Ectodermal cell (in vitro differentiated cells): ENCODE data around the gene NACC2.
"Not testable (repeated sequence)": the region's sequence is repeated elsewhere in the genome, so short reads cannot be mapped to it uniquely, and the experiment has no call there.

Source experiments
- H3K27ac ChIP-seq: 2 replicates; pipeline ENCODE4 v1.7.0; 2013; ENCODE audit warnings: mild to moderate bottlenecking, low read depth, low read length; ENCODE audit not compliant: insufficient read depth, poor library complexity, severe bottlenecking
- H3K27me3 ChIP-seq: 2 replicates; pipeline ENCODE4 v1.7.0; 2013; ENCODE audit warnings: mild to moderate bottlenecking, low read length; ENCODE audit not compliant: insufficient read depth, control insufficient read depth, poor library complexity, severe bottlenecking
- H3K36me3 ChIP-seq: one replicate; pipeline ENCODE4 v1.7.0; 2013; ENCODE audit warnings: low read length; ENCODE audit not compliant: control insufficient read depth, insufficient read depth
- H3K4me1 ChIP-seq: one replicate; pipeline ENCODE4 v1.7.0; 2013; ENCODE audit warnings: low read length; ENCODE audit not compliant: control insufficient read depth, insufficient read depth
- H3K4me3 ChIP-seq: 2 replicates; pipeline ENCODE4 v1.7.0; 2013; ENCODE audit warnings: low read depth, low read length, control low read depth; ENCODE audit not compliant: insufficient read depth
- H3K9me3 ChIP-seq: 2 replicates; pipeline ENCODE4 v1.7.0; 2013; ENCODE audit warnings: mild to moderate bottlenecking, low read length, moderate library complexity; ENCODE audit not compliant: control insufficient read depth
- WGBS, 2 experiments: methylation state at CpG; one replicate each; pipeline ENCODE4 v1.1.7; 2013; ENCODE audit warnings: missing lambda C conversion rate in 2 of 2; 5-methylcytosine and 5-hydroxymethylcytosine counted together

The NACC2 gene

GRCh38 chr9:136031094-136031493 lies 64.0 kb downstream of the NACC2 start:
- no peaks in the 10 kb centered on the region for H3K27me3 ChIP-seq
- no peak overlapping the region for H3K4me3 ChIP-seq
- no peaks in the 10 kb centered on the region for H3K4me1 ChIP-seq
- WGBS, 2 experiments: 95 to 96% methylated on average over 8 of the region's 8 CpGs
- H3K36me3 ChIP-seq: no peaks in the 10 kb centered on the region
- H3K27ac ChIP-seq: no peak overlapping the region
- peaks cover 6% of the 10 kb centered on the region for H3K9me3 ChIP-seq

- Histone ChIP-seq H3K4me3 (no peak overlapping the region), H3K27ac (no peak overlapping the region), H3K27me3 (no peaks in the 10 kb centered on the region), H3K9me3 (peaks cover 6% of the 10 kb centered on the region), H3K36me3 (no peaks in the 10 kb centered on the region), H3K4me1 (no peaks in the 10 kb centered on the region)
- WGBS, 2 experiments: 97% methylated on average over 12 of the region's 12 CpGs
Measured at GRCh38 chr9:136029556-136029955, 65.5 kb downstream of the NACC2 start.

DNA sequence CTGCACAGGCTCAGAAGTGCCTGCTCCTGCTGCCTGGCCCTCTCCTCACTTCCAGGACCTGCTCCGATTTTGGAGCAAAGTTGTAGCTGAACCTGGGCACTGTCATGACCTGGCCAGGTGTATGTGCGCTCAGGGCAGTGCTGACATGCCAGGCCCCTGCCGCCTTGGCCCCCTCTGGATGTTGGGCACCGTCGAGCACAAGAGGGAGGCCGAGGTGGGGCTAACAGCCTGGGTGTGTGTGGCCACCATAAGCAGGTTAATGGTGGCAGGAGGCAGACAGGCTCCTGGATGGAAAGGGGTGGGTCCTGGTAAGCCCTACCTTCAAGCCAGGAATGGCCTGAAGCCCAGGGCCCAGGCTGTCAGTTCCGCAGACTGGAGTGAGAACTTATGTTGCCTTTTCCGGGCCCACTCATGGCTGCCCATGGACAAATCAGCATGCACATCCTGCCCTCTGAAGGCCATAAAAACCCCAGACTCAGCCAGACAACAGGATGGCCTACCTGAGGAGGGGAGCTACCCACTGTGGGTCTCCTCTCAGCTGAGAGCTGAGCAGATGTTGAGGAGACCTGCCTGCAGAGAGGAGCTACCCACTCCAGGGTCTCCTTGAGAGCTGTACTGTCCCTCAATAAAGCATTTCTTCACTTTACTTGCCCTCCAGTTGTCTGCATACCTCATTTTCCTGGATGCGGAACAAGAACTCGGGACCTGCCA lies 66.2 kb downstream of the NACC2 start:
- Histone ChIP-seq H3K4me1 (no peaks in the 10 kb centered on the region), H3K4me3 (no peak overlapping the region), H3K27me3 (no peaks in the 10 kb centered on the region), H3K27ac (no peak overlapping the region), H3K36me3 (no peaks in the 10 kb centered on the region), H3K9me3 (peaks cover 6% of the 10 kb centered on the region)
- WGBS, 2 experiments: 84 to 88% methylated on average over 10 of the region's 10 CpGs

GRCh38 chr9:136026943-136027289 lies 68.2 kb downstream of the NACC2 start:
- 91 to 93% methylated on average over 7 to 8 of the region's 8 CpGs for WGBS, 2 experiments
- H3K4me1 ChIP-seq, H3K27ac ChIP-seq, H3K9me3 ChIP-seq, H3K4me3 ChIP-seq, H3K36me3 ChIP-seq, H3K27me3 ChIP-seq: not testable (repeated sequence)

- Histone ChIP-seq H3K4me3 (no peak overlapping the region), H3K27me3 (no peaks in the 10 kb centered on the region), H3K9me3 (peaks cover 6% of the 10 kb centered on the region), H3K36me3 (no peaks in the 10 kb centered on the region), H3K27ac (no peak overlapping the region), H3K4me1 (no peaks in the 10 kb centered on the region)
- 94 to 96% methylated on average over 8 of the region's 8 CpGs for WGBS, 2 experiments
Measured at GRCh38 chr9:136026266-136026942, 68.7 kb downstream of the NACC2 start.

DNA sequence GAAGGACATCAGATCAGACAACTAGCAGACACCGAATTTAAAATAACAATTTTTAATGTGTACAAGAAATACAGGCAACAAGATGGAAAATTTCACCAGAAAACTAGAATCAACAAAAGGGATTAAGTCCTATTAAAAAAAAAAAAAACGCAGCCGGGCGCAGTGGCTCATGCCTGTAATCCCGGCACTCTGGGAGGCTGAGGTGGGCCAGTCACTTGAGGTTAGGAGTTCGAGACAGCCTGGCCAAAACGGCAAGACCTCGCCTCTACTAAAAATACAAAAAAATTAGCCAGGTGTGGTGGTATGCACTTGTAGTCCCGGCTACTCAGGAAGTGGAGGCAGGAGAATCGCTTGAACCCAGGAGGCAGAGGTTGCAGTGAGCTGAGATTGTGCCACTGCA lies 69.6 kb downstream of the NACC2 start:
- peaks cover 6% of the 10 kb centered on the region for H3K9me3 ChIP-seq
- H3K36me3 ChIP-seq: no peaks in the 10 kb centered on the region
- no peak overlapping the region for H3K27ac ChIP-seq
- WGBS, 2 experiments: 86 to 90% methylated on average over 10 of the region's 10 CpGs
- H3K4me3 ChIP-seq: no peak overlapping the region
- no peaks in the 10 kb centered on the region for H3K27me3 ChIP-seq
- H3K4me1 ChIP-seq: no peaks in the 10 kb centered on the region

DNA sequence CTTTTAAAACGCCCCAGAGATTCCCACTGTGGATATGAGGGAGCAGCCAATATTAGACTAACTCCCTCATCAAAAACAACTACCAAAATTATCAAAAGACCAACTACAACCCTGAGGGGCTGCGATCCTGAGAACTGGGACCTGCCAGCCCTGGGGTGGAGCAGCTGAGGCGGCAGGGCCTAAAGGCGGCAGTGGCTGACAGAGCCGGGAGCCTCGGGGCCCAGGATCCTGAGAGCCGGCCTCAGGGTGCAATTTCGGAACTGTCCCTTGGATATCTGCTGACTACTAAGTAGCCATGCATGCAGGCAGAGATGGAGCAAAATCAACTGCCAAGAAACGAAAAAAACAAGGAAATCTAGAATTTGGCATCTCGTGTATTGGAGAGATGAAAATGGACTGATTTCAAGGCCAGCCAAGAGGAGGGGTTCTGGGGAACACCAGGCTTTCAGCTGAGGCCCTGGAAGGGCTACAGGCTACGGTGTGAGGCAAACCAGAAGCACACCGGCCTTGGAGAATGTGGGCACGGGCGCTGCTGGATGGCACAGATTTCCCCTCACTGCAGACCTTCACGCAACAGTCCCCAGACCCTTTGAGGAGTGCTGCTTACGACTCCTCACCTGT lies 70.3 kb downstream of the NACC2 start:
- H3K4me3 ChIP-seq: no peak overlapping the region
- no peaks in the 10 kb centered on the region for H3K36me3 ChIP-seq
- no peaks in the 10 kb centered on the region for H3K4me1 ChIP-seq
- 91 to 92% methylated on average over 16 of the region's 16 CpGs for WGBS, 2 experiments
- peaks cover 6% of the 10 kb centered on the region for H3K9me3 ChIP-seq
- H3K27ac ChIP-seq: no peak overlapping the region
- no peaks in the 10 kb centered on the region for H3K27me3 ChIP-seq

DNA sequence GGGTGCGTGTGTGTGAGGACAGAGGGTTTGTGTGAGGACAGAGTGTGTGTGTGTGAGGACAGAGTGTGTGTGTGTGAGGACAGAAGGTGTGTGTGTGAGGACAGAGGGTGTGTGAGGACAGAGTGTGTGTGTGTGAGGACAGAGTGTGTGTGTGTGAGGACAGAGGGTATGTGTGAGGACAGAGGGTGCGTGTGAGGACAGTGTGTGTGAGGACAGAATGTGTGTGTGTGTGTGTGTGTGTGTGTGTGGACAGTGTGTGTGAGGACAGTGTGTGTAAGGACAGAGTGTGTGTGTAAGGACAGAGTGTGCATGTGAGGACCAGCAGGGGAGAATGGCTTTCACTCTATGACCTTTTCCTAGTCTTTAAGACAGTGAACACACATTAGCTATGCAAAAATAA lies 70.8 kb downstream of the NACC2 start:
- Histone ChIP-seq H3K9me3 (peaks cover 6% of the 10 kb centered on the region), H3K4me1 (peaks cover under 1% of the 10 kb centered on the region), H3K4me3 (no peak overlapping the region), H3K36me3 (no peaks in the 10 kb centered on the region), H3K27ac (no peak overlapping the region), H3K27me3 (no peaks in the 10 kb centered on the region)
- WGBS, 2 experiments: 90 to 92% methylated on average over 2 of the region's 2 CpGs

DNA sequence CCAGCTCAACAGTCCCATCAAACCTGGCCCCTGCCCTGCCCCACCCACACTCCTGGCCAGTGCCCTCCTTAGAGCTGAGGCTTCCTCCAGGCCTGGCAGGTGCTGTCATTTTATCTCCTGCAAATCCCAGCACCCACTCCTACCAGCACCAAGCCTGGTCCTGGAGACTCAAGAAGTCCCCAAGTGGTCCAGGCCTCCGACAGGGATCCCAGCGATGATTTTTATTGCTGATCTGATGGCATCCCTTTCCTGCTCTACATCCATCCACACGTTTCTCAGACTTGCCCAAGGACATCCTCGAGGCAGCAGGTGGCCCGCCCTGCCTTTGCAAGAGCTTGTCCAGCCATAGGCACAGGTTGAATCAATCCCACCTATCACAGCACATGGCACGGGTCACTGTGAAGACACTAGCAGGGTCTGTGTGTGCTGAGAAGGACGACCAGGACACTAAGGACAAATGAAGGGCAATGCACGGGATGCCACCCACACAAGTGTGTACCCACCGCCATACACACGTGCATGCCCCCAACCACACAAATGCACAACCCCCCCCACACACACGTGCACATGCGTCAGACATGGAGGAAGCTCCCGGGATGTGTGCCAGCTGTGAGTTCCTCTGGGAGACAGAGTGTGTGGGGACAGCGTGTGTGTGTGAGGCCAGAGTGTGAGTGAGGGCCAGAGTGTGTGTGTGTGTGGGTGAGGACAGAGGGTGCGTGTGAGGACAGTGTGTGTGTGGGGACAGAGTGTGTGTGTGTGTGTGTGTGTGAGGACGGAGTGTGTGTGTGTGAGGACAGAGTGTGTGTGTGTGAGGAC lies 71.5 kb downstream of the NACC2 start:
- Histone ChIP-seq H3K4me3 (no peak overlapping the region), H3K27ac (no peak overlapping the region), H3K9me3 (peaks cover under 1% of the 10 kb centered on the region), H3K36me3 (no peaks in the 10 kb centered on the region), H3K27me3 (no peaks in the 10 kb centered on the region), H3K4me1 (peaks cover 7% of the 10 kb centered on the region)
- WGBS, 2 experiments: 85 to 90% methylated on average over 16 of the region's 16 CpGs
